Measurements from ENCODE around the gene TLE6. TPM values are rescaled to one million over a fixed set of nuclear protein-coding genes. Genes with fewer than 3 reads are reported as not detected.

Gene TLE6
- total and polyA plus RNA-seq, 2 of the 13 experiments (the other 11 are each of a cell fraction or from before 2014, with no cell fraction given): 0.24 to 5.5 TPM

DNA sequence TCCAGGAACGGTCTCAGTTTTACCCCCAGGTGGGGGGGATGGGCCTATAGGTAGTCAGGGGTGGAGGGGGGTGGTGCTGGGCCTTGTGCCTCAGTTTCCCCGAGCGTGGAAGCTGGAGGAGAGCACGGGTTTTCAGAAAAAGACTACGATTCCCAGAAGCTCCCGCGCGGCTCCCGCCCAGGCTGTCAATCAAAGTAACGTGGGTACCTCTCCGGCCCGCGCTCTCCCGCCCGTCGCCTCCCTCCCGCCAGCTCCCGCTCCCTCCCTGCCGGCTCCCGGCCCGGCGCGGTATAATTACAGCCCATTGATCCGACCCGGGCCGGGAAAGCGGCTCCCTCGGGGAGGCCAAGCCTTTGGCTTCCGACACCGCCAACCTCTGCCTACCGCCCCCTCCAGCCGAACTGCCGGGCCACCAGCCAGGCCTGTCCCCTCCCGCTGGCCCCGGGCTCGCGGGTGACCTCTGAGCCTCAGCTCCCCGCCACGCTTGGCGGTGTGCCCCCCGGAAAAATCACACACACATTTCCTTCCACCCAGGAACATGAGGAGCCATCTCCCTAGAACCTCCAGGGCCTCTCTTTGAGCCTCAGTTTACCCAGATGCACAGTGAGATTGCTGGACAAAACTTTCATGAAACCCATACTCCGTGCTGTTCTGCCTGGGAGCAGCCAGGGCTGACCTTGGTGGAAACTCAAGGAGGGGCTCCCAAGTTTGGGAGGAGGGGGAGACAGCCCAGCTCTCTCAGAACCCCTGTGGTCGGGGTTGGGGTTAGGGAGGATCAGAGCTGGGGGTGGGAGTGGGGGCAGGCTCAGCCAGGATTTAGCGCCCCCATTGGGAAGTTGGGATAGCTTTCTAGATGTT is 59.0 kb downstream of the TLE6 start (continued):
- TF ChIP-seq, protein P1, sequence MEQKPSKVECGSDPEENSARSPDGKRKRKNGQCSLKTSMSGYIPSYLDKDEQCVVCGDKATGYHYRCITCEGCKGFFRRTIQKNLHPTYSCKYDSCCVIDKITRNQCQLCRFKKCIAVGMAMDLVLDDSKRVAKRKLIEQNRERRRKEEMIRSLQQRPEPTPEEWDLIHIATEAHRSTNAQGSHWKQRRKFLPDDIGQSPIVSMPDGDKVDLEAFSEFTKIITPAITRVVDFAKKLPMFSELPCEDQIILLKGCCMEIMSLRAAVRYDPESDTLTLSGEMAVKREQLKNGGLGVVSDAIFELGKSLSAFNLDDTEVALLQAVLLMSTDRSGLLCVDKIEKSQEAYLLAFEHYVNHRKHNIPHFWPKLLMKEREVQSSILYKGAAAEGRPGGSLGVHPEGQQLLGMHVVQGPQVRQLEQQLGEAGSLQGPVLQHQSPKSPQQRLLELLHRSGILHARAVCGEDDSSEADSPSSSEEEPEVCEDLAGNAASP (CRISPR knock-in tag; IDR thresholded peaks at IDR 0.05; ENCODE audit: borderline replicate concordance): no peak
- TF ChIP-seq ZNF205 (CRISPR knock-in tag; IDR thresholded peaks at IDR 0.05) (peak; percentile 71; the same call in 1 of the 2 replicates), GTF2F1 (IDR thresholded peaks at IDR 0.05; ENCODE audit: low read length) (no peak), ZNF841 (CRISPR knock-in tag; IDR thresholded peaks at IDR 0.05; ENCODE audit: borderline replicate concordance) (no peak), POLR2AphosphoS2 (IDR thresholded peaks at IDR 0.05; ENCODE audit: low read depth, low read length) (no peak), ZNF619 (CRISPR knock-in tag; IDR thresholded peaks at IDR 0.05) (no peak), CBX5 (CRISPR knock-in tag; IDR thresholded peaks at IDR 0.05; ENCODE audit: borderline replicate concordance) (no peak), CC2D1A (CRISPR knock-in tag; IDR thresholded peaks at IDR 0.05) (no peak), ZNF746 (CRISPR knock-in tag; IDR thresholded peaks at IDR 0.05) (peak; percentile 96), ZNF558 (CRISPR knock-in tag; IDR thresholded peaks at IDR 0.05; ENCODE audit: borderline replicate concordance) (no peak), DPF2 (CRISPR knock-in tag; IDR thresholded peaks at IDR 0.05; ENCODE audit: borderline replicate concordance, low read depth) (no peak), ATM (IDR thresholded peaks at IDR 0.05; ENCODE audit: borderline replicate concordance) (no peak), SP1 (IDR thresholded peaks at IDR 0.05) (no peak), SP1 (CRISPR knock-in tag; IDR thresholded peaks at IDR 0.05) (0 out of 2 replicates have a peak, but pooled peaks have one; percentile 10), PITX1 (CRISPR knock-in tag; IDR thresholded peaks at IDR 0.05) (no peak; the same call in 1 of the 2 replicates), ZNF337 (CRISPR knock-in tag; IDR thresholded peaks at IDR 0.05; ENCODE audit: borderline replicate concordance, low read depth) (no peak)
- TF ChIP-seq, protein P2, sequence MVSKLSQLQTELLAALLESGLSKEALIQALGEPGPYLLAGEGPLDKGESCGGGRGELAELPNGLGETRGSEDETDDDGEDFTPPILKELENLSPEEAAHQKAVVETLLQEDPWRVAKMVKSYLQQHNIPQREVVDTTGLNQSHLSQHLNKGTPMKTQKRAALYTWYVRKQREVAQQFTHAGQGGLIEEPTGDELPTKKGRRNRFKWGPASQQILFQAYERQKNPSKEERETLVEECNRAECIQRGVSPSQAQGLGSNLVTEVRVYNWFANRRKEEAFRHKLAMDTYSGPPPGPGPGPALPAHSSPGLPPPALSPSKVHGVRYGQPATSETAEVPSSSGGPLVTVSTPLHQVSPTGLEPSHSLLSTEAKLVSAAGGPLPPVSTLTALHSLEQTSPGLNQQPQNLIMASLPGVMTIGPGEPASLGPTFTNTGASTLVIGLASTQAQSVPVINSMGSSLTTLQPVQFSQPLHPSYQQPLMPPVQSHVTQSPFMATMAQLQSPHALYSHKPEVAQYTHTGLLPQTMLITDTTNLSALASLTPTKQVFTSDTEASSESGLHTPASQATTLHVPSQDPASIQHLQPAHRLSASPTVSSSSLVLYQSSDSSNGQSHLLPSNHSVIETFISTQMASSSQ (IDR thresholded peaks at IDR 0.05; ENCODE audit: low read depth): 0 out of 2 replicates have a peak, but pooled peaks have one; percentile 2
- TF ChIP-seq, protein P2 (CRISPR knock-in tag; IDR thresholded peaks at IDR 0.05; ENCODE audit: borderline replicate concordance): no peak; the same call in 1 of the 2 replicates
- TF ChIP-seq, protein P3, sequence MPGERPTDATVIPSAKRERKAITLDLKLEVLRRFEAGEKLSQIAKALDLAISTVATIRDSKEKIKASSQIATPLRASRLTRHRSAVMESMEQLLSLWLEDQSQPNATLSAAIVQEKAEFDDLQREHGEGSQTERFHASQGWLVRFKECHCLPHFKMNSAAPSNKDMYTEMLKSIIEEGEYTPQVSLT (CRISPR knock-in tag; IDR thresholded peaks at IDR 0.05; ENCODE audit: borderline replicate concordance, low read depth): no peak
- TF ChIP-seq, protein P4, sequence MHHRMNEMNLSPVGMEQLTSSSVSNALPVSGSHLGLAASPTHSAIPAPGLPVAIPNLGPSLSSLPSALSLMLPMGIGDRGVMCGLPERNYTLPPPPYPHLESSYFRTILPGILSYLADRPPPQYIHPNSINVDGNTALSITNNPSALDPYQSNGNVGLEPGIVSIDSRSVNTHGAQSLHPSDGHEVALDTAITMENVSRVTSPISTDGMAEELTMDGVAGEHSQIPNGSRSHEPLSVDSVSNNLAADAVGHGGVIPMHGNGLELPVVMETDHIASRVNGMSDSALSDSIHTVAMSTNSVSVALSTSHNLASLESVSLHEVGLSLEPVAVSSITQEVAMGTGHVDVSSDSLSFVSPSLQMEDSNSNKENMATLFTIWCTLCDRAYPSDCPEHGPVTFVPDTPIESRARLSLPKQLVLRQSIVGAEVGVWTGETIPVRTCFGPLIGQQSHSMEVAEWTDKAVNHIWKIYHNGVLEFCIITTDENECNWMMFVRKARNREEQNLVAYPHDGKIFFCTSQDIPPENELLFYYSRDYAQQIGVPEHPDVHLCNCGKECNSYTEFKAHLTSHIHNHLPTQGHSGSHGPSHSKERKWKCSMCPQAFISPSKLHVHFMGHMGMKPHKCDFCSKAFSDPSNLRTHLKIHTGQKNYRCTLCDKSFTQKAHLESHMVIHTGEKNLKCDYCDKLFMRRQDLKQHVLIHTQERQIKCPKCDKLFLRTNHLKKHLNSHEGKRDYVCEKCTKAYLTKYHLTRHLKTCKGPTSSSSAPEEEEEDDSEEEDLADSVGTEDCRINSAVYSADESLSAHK (CRISPR knock-in tag; IDR thresholded peaks at IDR 0.05; ENCODE audit: borderline replicate concordance): no peak
- TF ChIP-seq, protein P5, sequence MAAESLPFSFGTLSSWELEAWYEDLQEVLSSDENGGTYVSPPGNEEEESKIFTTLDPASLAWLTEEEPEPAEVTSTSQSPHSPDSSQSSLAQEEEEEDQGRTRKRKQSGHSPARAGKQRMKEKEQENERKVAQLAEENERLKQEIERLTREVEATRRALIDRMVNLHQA (CRISPR knock-in tag; IDR thresholded peaks at IDR 0.05): no peak

Data from HepG2 (cell line).